HCT116 (cell line): ENCODE measurements around the gene STYXL2.

Experiments used
- ATF3 ChIP-seq: IDR thresholded peaks from 2 replicates; pipeline ENCODE4 v1.6.1; 2012
- CTCF ChIP-seq, 3 experiments: fragments of 200-600 bp in 1 of 3; sonication (generic) in 1 of 3; IDR thresholded peaks in 2 of 3; conservative IDR thresholded peaks in 1 of 3; 2 replicates each; pipeline ENCODE4 v1.5.1; 2012 to 2017; ENCODE audit warnings: low read depth in 2 of 3, low read length in 2 of 3, antibody characterized with exemption in 1 of 3, borderline replicate concordance in 1 of 3, control low read depth in 1 of 3, mild to moderate bottlenecking in 1 of 3, mixed read lengths in 1 of 3, mixed run types in 1 of 3, moderate library complexity in 1 of 3; ENCODE audit not compliant: insufficient read depth in 1 of 3
- EGR1 ChIP-seq: IDR thresholded peaks from 2 replicates; pipeline ENCODE4 v1.6.1; 2012; ENCODE audit warnings: low read depth
- EZH2 ChIP-seq: fragments of 200-600 bp; sonication (generic); IDR thresholded peaks from 2 replicates; pipeline ENCODE4 v1.6.1; 2017; ENCODE audit warnings: antibody characterized with exemption, mixed run types
- REST ChIP-seq: IDR thresholded peaks from 2 replicates; pipeline ENCODE4 v1.6.1; 2012; ENCODE audit warnings: low read depth
- TF ChIP-seq, protein P1 (sequence below): IDR thresholded peaks from 2 replicates; pipeline ENCODE4 v1.6.1; 2011; ENCODE audit warnings: mild to moderate bottlenecking, low read length, moderate library complexity; ENCODE audit not compliant: insufficient replicate concordance; ENCODE audit errors: extremely low read depth

DNA sequence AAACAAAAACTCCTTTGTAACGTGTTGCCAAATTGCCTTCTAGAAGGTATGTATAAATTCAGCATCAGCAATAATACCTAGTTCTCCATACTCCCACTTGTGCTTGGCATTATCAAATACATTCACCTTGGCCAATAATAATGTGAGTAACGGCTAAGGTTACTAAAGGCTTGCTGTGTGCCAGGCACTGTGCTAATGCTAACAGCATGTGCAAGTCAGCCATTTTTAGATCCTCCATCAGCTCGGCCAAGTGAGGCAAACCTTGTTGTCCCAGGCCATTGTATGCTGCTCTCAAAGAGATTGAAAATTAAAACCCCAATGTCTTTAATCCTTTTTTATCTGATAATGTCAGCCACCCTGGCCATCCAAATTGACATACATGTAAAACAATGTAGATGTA is 48.1 kb downstream of the STYXL2 start:
- TF ChIP-seq ATF3 (no peak), CTCF (IDR thresholded peaks at IDR 0.05 in 2 of 3, conservative IDR thresholded peaks at IDR 0.05 in 1 of 3; ENCODE audit: borderline replicate concordance in 1 of 3, insufficient read depth in 1 of 3, low read depth in 2 of 3, low read length in 2 of 3) (no peak), REST (no peak), EGR1 (no peak), EZH2 (no peak)
- TF ChIP-seq, protein P1, sequence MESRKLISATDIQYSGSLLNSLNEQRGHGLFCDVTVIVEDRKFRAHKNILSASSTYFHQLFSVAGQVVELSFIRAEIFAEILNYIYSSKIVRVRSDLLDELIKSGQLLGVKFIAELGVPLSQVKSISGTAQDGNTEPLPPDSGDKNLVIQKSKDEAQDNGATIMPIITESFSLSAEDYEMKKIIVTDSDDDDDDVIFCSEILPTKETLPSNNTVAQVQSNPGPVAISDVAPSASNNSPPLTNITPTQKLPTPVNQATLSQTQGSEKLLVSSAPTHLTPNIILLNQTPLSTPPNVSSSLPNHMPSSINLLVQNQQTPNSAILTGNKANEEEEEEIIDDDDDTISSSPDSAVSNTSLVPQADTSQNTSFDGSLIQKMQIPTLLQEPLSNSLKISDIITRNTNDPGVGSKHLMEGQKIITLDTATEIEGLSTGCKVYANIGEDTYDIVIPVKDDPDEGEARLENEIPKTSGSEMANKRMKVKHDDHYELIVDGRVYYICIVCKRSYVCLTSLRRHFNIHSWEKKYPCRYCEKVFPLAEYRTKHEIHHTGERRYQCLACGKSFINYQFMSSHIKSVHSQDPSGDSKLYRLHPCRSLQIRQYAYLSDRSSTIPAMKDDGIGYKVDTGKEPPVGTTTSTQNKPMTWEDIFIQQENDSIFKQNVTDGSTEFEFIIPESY = no peak
